Neural crest cell (in vitro differentiated cells): ENCODE results near the gene TRIO. TPM values are rescaled to one million over a fixed set of nuclear protein-coding genes. Genes with fewer than 3 reads are reported as not detected.

Experiments used
- DNase-seq: peaks from one replicate; pipeline ENCODE4 v3.0.0; 2021; ENCODE audit warnings: low read depth, mixed read lengths, low spot score
- H3K27ac Mint-ChIP-seq: one replicate; pipeline ENCODE4 v1.8.0; 2021; ENCODE audit warnings: mild to moderate bottlenecking, mixed read lengths; ENCODE audit not compliant: unreplicated experiment
- H3K27me3 Mint-ChIP-seq: 2 replicates; pipeline ENCODE4 v1.8.0; 2021; ENCODE audit warnings: low read depth, mild to moderate bottlenecking, mixed read lengths
- H3K36me3 Mint-ChIP-seq: 2 replicates; pipeline ENCODE4 v1.8.0; 2021; ENCODE audit warnings: low read depth, mild to moderate bottlenecking, mixed read lengths
- H3K4me1 Mint-ChIP-seq: 2 replicates; pipeline ENCODE4 v1.8.0; 2021; ENCODE audit warnings: mixed read lengths
- H3K4me3 Mint-ChIP-seq: one replicate; pipeline ENCODE4 v1.8.0; 2021; ENCODE audit warnings: mild to moderate bottlenecking, mixed read lengths
- H3K9me3 Mint-ChIP-seq: 2 replicates; pipeline ENCODE4 v1.8.0; 2021; ENCODE audit warnings: mixed read lengths
- total RNA-seq: library from RNA; stranded (reverse); gene quantifications from 2 replicates; pipeline ENCODE4 v1.2.1, GENCODE V29; 2021
- TF ChIP-seq, protein P1 (sequence below): fragments of 200-600 bp; sonication (generic); conservative IDR thresholded peaks from 2 replicates; pipeline ENCODE4 v1.5.0; 2021; ENCODE audit warnings: antibody characterized with exemption, mild to moderate bottlenecking

TRIO gene
- total RNA-seq, 1 donor from 2014 or later = 134 TPM

DNA sequence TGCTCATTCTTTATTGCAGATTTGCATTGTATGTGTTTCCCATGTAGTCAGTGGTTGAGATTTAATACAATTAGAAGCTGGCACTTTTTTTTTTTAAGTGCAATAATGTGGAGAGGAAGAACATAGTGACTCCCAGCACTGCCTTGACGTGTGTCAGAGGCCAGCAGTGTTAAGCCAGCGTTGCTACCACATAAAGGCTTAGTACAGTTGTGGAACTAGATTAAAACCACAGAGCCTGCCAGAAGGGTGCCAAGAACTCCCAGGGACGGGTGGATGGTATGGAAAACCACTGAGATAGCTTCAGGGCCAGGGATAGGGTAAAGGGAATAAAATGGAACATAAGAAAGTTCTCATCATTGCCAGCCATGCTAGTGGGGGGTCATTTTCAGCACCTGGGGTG lies 142.9 kb downstream of the TRIO start:
- Mint-ChIP-seq H3K27me3 (no peaks in the 10 kb centered on the region), H3K4me3 (no peak overlapping the region), H3K4me1 (peaks cover 30% of the 10 kb centered on the region), H3K9me3 (no peaks in the 10 kb centered on the region), H3K27ac (peak overlapping the region; percentile 22), H3K36me3 (peaks cover 2% of the 10 kb centered on the region)
- no peak for DNase-seq
- TF ChIP-seq, protein P1, sequence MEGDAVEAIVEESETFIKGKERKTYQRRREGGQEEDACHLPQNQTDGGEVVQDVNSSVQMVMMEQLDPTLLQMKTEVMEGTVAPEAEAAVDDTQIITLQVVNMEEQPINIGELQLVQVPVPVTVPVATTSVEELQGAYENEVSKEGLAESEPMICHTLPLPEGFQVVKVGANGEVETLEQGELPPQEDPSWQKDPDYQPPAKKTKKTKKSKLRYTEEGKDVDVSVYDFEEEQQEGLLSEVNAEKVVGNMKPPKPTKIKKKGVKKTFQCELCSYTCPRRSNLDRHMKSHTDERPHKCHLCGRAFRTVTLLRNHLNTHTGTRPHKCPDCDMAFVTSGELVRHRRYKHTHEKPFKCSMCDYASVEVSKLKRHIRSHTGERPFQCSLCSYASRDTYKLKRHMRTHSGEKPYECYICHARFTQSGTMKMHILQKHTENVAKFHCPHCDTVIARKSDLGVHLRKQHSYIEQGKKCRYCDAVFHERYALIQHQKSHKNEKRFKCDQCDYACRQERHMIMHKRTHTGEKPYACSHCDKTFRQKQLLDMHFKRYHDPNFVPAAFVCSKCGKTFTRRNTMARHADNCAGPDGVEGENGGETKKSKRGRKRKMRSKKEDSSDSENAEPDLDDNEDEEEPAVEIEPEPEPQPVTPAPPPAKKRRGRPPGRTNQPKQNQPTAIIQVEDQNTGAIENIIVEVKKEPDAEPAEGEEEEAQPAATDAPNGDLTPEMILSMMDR = no peak

DNA sequence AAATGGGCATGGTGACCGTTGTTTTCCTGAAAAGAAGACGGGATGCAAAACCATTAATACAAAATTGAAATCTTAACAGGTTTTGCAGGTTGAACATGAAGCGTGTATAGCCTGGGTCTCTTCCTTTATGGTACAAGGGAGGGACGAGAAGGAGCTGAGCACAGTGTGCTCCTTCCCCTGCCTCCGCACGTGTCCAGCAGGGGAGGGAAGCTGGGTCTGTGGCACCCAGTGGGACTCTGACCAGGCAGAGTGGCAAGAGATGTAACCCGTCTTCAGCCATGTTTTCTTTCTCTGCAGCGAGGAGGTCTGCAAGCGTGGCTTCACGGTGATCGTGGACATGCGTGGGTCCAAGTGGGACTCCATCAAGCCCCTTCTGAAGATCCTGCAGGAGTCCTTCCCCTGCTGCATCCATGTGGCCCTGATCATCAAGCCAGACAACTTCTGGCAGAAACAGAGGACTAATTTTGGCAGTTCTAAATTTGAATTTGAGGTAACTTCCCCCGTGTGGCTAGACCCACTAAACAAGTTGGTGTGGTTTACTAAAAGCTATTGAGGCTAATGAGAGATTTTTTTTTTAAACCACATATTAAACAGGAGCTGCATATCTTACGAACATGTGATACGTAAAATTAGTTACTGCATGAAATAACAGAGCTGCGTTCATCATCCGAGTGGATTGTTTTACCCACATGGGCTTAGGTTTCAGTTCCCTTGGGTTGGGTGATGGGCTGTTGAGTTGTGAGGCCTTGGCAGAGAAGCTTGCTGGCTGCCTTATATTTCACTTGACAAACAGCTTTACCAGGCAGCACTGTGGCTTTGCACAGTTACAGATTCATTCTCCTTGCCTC lies 143.7 kb downstream of the TRIO start:
- Mint-ChIP-seq H3K4me1 (peaks cover 30% of the 10 kb centered on the region), H3K36me3 (peaks cover 4% of the 10 kb centered on the region), H3K4me3 (no peak overlapping the region), H3K27me3 (no peaks in the 10 kb centered on the region), H3K9me3 (no peaks in the 10 kb centered on the region), H3K27ac (peak overlapping the region; percentile 22)
- TF ChIP-seq, protein P1 = no peak
- DNase-seq = no peak

DNA sequence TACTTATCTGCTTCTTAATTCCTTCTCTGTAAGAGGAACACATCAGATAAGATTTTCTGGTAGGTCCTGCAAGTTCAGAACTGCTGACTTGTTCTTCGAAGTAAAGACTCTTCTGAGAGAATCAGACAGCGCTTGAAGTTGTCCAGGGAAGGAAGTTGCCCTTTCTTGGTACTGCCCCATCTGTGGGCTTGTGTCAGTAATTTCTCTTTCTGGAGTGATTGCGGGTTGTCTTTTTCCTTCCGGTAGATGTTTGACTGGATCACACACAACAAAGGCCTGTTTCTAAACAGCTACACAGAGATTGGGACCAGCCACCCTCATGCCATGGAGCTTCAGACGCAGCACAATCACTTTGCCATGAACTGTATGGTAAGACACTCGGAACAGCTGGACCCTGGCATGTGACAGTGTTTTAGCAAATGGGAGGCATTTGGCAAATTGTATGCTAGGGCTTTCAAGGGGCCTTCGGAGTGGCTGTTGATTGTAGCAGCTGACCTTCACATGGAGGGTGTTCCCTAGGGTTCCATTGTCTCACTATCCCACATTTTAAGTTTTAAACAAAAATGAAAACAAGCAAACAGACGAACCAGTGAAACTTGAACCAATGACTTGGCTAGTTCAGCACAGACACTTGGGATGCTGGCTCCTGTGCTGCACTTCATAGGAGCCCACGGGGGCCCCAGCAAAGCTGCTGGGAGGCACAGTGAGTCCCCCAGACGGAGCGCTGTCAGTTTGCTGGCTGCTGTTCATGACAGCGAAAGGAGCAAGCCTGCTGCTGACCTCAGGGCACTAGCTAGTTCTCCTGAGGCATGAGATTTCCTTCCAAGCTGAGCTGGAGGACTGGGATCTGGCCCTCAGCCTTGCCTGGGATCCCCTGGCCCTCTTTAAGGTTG lies 149.9 kb downstream of the TRIO start:
- Mint-ChIP-seq H3K27me3 (no peaks in the 10 kb centered on the region), H3K4me3 (no peak overlapping the region), H3K9me3 (no peaks in the 10 kb centered on the region), H3K27ac (no peak overlapping the region), H3K36me3 (peaks cover 15% of the 10 kb centered on the region), H3K4me1 (peaks cover 5% of the 10 kb centered on the region)
- TF ChIP-seq, protein P1 = no peak
- no peak for DNase-seq

DNA sequence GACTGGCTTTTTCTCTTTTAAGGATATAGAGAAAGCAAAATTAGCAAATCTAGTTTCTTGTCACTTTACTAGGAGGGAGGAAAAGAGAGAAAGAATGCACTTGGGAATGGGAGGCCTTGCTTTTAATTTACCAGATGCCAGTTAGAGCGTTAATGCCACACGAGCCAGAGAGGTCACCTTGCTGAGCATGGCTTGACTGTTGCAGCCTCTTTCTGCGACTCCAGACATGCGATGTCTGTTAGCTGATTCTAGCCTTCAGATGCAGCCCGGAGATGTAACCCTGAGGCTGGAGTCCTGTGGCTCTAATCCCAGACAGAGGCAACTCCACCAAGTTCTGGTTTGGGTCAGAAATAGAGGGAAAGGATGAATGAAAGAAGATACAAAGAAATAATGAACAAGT lies 152.5 kb downstream of the TRIO start:
- Mint-ChIP-seq H3K9me3 (no peaks in the 10 kb centered on the region), H3K4me3 (no peak overlapping the region), H3K27ac (peak overlapping the region; percentile 1), H3K4me1 (peaks cover 5% of the 10 kb centered on the region), H3K27me3 (no peaks in the 10 kb centered on the region), H3K36me3 (peaks cover 17% of the 10 kb centered on the region)
- TF ChIP-seq, protein P1 = no peak
- DNase-seq = no peak

DNA sequence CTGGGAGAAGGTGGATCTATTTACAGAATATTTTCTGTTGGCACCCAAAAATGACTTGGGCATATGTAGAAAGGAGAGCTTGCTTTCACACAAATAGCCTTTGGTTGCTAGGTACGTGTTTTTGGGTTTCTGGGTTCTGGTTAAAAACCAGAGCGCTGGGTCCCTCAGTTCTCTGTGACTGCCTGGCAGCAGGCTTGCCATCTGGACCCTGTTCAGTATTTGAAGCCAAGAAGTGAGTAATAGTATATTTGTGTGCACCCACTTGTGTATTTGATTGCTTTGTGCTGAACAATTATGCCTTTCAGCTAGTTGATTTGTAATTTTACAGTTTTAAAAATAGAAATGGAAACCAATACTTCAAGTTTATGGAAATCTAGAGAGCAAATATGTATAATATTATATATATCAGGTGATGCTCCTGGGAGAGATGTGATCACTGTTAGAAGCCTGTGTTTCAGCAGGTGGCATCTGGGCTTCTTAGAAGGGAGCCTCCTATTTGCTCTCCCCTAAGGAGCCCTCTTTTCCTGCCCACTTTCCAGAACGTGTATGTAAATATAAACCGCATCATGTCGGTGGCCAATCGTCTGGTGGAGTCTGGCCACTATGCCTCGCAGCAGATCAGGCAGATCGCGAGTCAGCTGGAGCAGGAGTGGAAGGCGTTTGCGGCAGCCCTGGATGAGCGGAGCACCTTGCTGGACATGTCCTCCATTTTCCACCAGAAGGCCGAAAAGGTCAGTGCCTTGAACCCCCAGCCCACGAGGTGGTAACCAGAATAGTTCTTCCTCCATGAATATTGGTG lies 153.6 kb downstream of the TRIO start:
- no peaks in the 10 kb centered on the region for H3K9me3 Mint-ChIP-seq
- no peaks in the 10 kb centered on the region for H3K27me3 Mint-ChIP-seq
- H3K36me3 Mint-ChIP-seq = peaks cover 13% of the 10 kb centered on the region
- TF ChIP-seq, protein P1 = no peak
- no peak for DNase-seq
- H3K27ac Mint-ChIP-seq = no peak overlapping the region
- peaks cover 5% of the 10 kb centered on the region for H3K4me1 Mint-ChIP-seq
- no peak overlapping the region for H3K4me3 Mint-ChIP-seq
